ENCODE data around the gene ZNF668. TPM values are rescaled to one million over a fixed set of nuclear protein-coding genes. Genes with fewer than 3 reads are reported as not detected.

The ZNF668 gene
- total RNA-seq, 1 experiment from 2014 or later = 7.7 TPM

- no peak for DNase-seq
- Histone ChIP-seq H3K4me1 (ENCODE audit: low read length) (peaks cover 13% of the 10 kb centered on the region), H3K9me3 (ENCODE audit: low read length) (no peaks in the 10 kb centered on the region), H3K27me3 (ENCODE audit: low read length) (no peaks in the 10 kb centered on the region), H4K20me1 (ENCODE audit: insufficient read depth, low read depth, low read length) (no peaks in the 10 kb centered on the region), H2AFZ (ENCODE audit: low read length) (no peak overlapping the region), H3K4me2 (ENCODE audit: low read depth, low read length, poor library complexity, severe bottlenecking) (no peak overlapping the region), H3K27ac (ENCODE audit: low read length) (no peak overlapping the region), H3K4me3 (ENCODE audit: low read length) (no peak overlapping the region), H3K36me3 (ENCODE audit: insufficient read depth, low read length) (no peaks in the 10 kb centered on the region; the same call in none of the 2 replicates), H3K9me2 (replicated peaks; ENCODE audit: insufficient read depth, low read length) (no peaks in the 10 kb centered on the region), H3K79me2 (ENCODE audit: low read length) (peaks cover 24% of the 10 kb centered on the region), H3K9ac (ENCODE audit: low read length) (no peak overlapping the region)
Observed at GRCh38 chr16:31112711-31113110, 38.7 kb upstream of the ZNF668 start.

GRCh38 chr16:31111881-31112466 lies 37.9 kb upstream of the ZNF668 start:
- Histone ChIP-seq H3K79me2 (ENCODE audit: low read length) (peaks cover 24% of the 10 kb centered on the region), H4K20me1 (ENCODE audit: insufficient read depth, low read depth, low read length) (no peaks in the 10 kb centered on the region), H3K36me3 (ENCODE audit: insufficient read depth, low read length) (no peaks in the 10 kb centered on the region; the same call in none of the 2 replicates), H2AFZ (ENCODE audit: low read length) (no peak overlapping the region), H3K9ac (ENCODE audit: low read length) (no peak overlapping the region), H3K9me3 (ENCODE audit: low read length) (no peaks in the 10 kb centered on the region), H3K9me2 (replicated peaks; ENCODE audit: insufficient read depth, low read length) (no peaks in the 10 kb centered on the region), H3K4me3 (ENCODE audit: low read length) (no peak overlapping the region), H3K27ac (ENCODE audit: low read length) (no peak overlapping the region), H3K4me2 (ENCODE audit: low read depth, low read length, poor library complexity, severe bottlenecking) (no peak overlapping the region), H3K27me3 (ENCODE audit: low read length) (no peaks in the 10 kb centered on the region), H3K4me1 (ENCODE audit: low read length) (peaks cover 18% of the 10 kb centered on the region)
- no peak for DNase-seq

- DNase-seq = no peak
- H3K4me3 ChIP-seq (ENCODE audit: low read length) = no peak overlapping the region
- no peak overlapping the region for H2AFZ ChIP-seq (ENCODE audit: low read length)
- H3K27me3 ChIP-seq (ENCODE audit: low read length) = no peaks in the 10 kb centered on the region
- H4K20me1 ChIP-seq (ENCODE audit: insufficient read depth, low read depth, low read length) = no peaks in the 10 kb centered on the region
- H3K9me3 ChIP-seq (ENCODE audit: low read length) = no peaks in the 10 kb centered on the region
- H3K4me1 ChIP-seq (ENCODE audit: low read length) = peaks cover 20% of the 10 kb centered on the region
- no peak overlapping the region for H3K9ac ChIP-seq (ENCODE audit: low read length)
- H3K79me2 ChIP-seq (ENCODE audit: low read length) = peaks cover 18% of the 10 kb centered on the region
- no peaks in the 10 kb centered on the region for H3K9me2 ChIP-seq (replicated peaks; ENCODE audit: insufficient read depth, low read length)
- H3K27ac ChIP-seq (ENCODE audit: low read length) = no peak overlapping the region
- H3K36me3 ChIP-seq (ENCODE audit: insufficient read depth, low read length) = no peaks in the 10 kb centered on the region; the same call in none of the 2 replicates
- H3K4me2 ChIP-seq (ENCODE audit: low read depth, low read length, poor library complexity, severe bottlenecking) = no peak overlapping the region
Observed at GRCh38 chr16:31110106-31111034, 36.3 kb upstream of the ZNF668 start.

DNA sequence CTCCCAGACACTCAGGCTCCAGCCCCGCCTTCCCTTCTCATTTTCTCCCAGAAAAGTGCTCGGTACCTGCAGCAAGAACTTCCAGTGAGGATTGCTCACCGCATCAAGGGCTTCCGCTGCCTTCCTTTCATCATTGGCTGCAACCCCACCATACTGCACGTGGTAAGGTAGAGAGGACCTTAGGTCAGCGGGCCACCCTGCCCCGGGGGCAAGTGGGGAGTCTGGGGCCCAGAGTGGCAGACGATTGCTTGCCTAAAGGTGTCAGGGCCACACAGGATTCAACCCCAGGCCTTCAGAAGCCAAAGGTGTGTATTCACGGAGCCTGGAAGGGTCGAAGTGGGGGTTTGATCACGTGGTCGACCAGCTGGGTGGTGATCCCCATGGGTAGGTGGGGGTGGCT lies 35.6 kb upstream of the ZNF668 start:
- Histone ChIP-seq H3K9me3 (ENCODE audit: low read length) (no peaks in the 10 kb centered on the region), H3K4me2 (ENCODE audit: low read depth, low read length, poor library complexity, severe bottlenecking) (peak overlapping the region; percentile 79), H3K79me2 (ENCODE audit: low read length) (peaks cover 18% of the 10 kb centered on the region), H3K9me2 (replicated peaks; ENCODE audit: insufficient read depth, low read length) (no peaks in the 10 kb centered on the region), H2AFZ (ENCODE audit: low read length) (no peak overlapping the region), H3K36me3 (ENCODE audit: insufficient read depth, low read length) (no peaks in the 10 kb centered on the region; the same call in none of the 2 replicates), H3K4me1 (ENCODE audit: low read length) (peaks cover 20% of the 10 kb centered on the region), H4K20me1 (ENCODE audit: insufficient read depth, low read depth, low read length) (no peaks in the 10 kb centered on the region), H3K4me3 (ENCODE audit: low read length) (peak overlapping the region; percentile 92; the same call in 1 of the 2 replicates), H3K27ac (ENCODE audit: low read length) (no peak overlapping the region), H3K9ac (ENCODE audit: low read length) (no peak overlapping the region), H3K27me3 (ENCODE audit: low read length) (no peaks in the 10 kb centered on the region)
- DNase-seq = no peak

GRCh38 chr16:31108794-31109558 lies 34.9 kb upstream of the ZNF668 start:
- Histone ChIP-seq H3K9ac (ENCODE audit: low read length) (peak overlapping the region; percentile 96), H3K9me2 (replicated peaks; ENCODE audit: insufficient read depth, low read length) (no peaks in the 10 kb centered on the region), H4K20me1 (ENCODE audit: insufficient read depth, low read depth, low read length) (no peaks in the 10 kb centered on the region), H3K4me2 (ENCODE audit: low read depth, low read length, poor library complexity, severe bottlenecking) (peak overlapping the region; percentile 79), H3K79me2 (ENCODE audit: low read length) (peaks cover 18% of the 10 kb centered on the region), H3K36me3 (ENCODE audit: insufficient read depth, low read length) (no peaks in the 10 kb centered on the region; the same call in none of the 2 replicates), H3K27ac (ENCODE audit: low read length) (0 out of 2 replicates have a peak overlapping the region, but pooled peaks have one; percentile 25), H3K4me3 (ENCODE audit: low read length) (peak overlapping the region; percentile 92), H3K27me3 (ENCODE audit: low read length) (no peaks in the 10 kb centered on the region), H2AFZ (ENCODE audit: low read length) (peak overlapping the region; percentile 22; the same call in 1 of the 2 replicates), H3K9me3 (ENCODE audit: low read length) (no peaks in the 10 kb centered on the region), H3K4me1 (ENCODE audit: low read length) (peaks cover 20% of the 10 kb centered on the region)
- DNase-seq = peak; percentile 40

DNA sequence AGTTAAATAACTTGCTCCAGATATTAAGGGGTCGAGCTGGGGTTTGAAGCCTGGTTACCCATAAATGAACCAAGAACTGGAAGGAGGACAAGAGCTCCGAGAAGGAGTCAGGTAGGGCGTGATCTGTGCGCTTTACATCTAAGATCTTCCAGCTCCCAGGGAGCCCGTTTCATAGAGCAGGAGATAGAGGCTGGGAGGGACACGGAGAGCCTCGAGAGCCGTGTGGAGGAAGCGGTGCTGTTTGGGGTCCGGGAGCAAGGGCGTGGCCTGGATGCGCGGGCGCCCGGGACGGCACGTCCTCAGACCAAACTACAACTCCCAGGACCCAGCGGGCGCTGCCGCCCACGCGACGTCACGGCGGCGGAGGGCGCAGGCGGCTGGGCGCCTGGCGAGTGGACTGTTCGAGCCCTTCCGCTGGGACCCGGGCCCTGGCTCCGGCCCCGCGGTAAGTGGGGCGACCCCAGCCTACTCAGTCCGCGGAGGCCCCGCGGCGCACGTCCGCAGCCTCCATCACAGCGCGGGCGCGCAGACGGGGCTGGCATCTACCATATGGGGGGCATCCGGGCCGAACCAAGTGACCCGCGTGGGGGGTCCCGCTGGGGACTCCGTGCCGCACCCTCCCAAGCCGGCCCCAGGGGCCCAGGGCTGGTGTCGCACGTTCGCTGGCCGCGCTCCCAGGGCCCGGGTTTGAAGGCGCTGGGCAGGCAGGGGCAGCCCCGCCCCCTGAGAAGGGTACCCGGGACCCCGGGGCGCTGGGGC lies 34.2 kb upstream of the ZNF668 start, which contains the start of gene BCKDK:
Gene BCKDK (plus strand): TSS at position 352 of the 759 bp plus-strand sequence. CDS start 838 bp downstream, outside the sequence.
- 0 out of 2 replicates have a peak within 1 kb of the TSS, but pooled peaks have one; percentile 25 for H3K27ac ChIP-seq (ENCODE audit: low read length)
- H3K4me3 ChIP-seq (ENCODE audit: low read length) = peak within 1 kb of the TSS; percentile 92
- no peaks in the 10 kb centered on the region; the same call in none of the 2 replicates for H3K36me3 ChIP-seq (ENCODE audit: insufficient read depth, low read length)
- H3K27me3 ChIP-seq (ENCODE audit: low read length) = no peaks in the 10 kb centered on the region
- peak; percentile 94 for DNase-seq
- H2AFZ ChIP-seq (ENCODE audit: low read length) = peak within 1 kb of the TSS; percentile 22; the same call in 1 of the 2 replicates
- peak within 1 kb of the TSS; percentile 96 for H3K9ac ChIP-seq (ENCODE audit: low read length)
- peak within 1 kb of the TSS; percentile 79 for H3K4me2 ChIP-seq (ENCODE audit: low read depth, low read length, poor library complexity, severe bottlenecking)
- peaks cover 20% of the 10 kb centered on the region for H3K4me1 ChIP-seq (ENCODE audit: low read length)
- H4K20me1 ChIP-seq (ENCODE audit: insufficient read depth, low read depth, low read length) = no peaks in the 10 kb centered on the region
- peaks cover 18% of the 10 kb centered on the region for H3K79me2 ChIP-seq (ENCODE audit: low read length)
- no peaks in the 10 kb centered on the region for H3K9me3 ChIP-seq (ENCODE audit: low read length)
- H3K9me2 ChIP-seq (replicated peaks; ENCODE audit: insufficient read depth, low read length) = no peaks in the 10 kb centered on the region

DNA sequence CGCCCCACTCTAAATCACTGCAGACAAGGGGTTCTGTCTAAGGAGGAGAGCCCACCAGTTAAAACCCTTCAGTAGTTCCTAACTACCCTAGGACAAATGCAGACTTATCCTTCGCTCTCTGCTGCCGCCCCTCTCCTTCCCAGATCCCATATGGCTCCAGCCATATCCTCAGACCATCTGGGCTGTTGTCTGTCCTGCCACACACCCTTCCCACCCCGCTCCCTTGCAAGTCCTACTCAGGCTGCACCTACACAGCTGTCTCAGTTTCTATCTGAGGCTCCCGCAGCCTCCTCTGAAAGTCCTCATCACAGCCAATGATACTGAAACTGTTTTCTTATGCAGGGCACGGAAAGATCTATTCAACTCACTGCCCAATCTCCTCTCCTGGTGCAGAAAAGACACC lies 33.4 kb upstream of the ZNF668 start:
- H3K36me3 ChIP-seq (ENCODE audit: insufficient read depth, low read length) = no peaks in the 10 kb centered on the region; the same call in none of the 2 replicates
- no peak for DNase-seq
- H3K27ac ChIP-seq (ENCODE audit: low read length) = 0 out of 2 replicates have a peak overlapping the region, but pooled peaks have one; percentile 5
- H3K9ac ChIP-seq (ENCODE audit: low read length) = peak overlapping the region; percentile 96
- no peaks in the 10 kb centered on the region for H3K27me3 ChIP-seq (ENCODE audit: low read length)
- H3K4me1 ChIP-seq (ENCODE audit: low read length) = peaks cover 20% of the 10 kb centered on the region
- H3K9me2 ChIP-seq (replicated peaks; ENCODE audit: insufficient read depth, low read length) = no peaks in the 10 kb centered on the region
- peak overlapping the region; percentile 22; the same call in 1 of the 2 replicates for H2AFZ ChIP-seq (ENCODE audit: low read length)
- H3K9me3 ChIP-seq (ENCODE audit: low read length) = no peaks in the 10 kb centered on the region
- H3K79me2 ChIP-seq (ENCODE audit: low read length) = peaks cover 18% of the 10 kb centered on the region
- H3K4me3 ChIP-seq (ENCODE audit: low read length) = peak overlapping the region; percentile 92
- peak overlapping the region; percentile 79 for H3K4me2 ChIP-seq (ENCODE audit: low read depth, low read length, poor library complexity, severe bottlenecking)
- H4K20me1 ChIP-seq (ENCODE audit: insufficient read depth, low read depth, low read length) = no peaks in the 10 kb centered on the region

Measured in Karpas-422 (cell line).